Glomerular visceral epithelial cell (primary cell): ENCODE results near the gene TMIE.
"Not testable (repeated sequence)": the region's sequence is repeated elsewhere in the genome, so short reads cannot be mapped to it uniquely, and the experiment has no call there.

Experiments
- DNase-seq: peaks from one replicate; pipeline ENCODE4 v3.0.0-alpha.2; 2016; ENCODE audit errors: extremely low spot score

TMIE gene

GRCh38 chr3:46685446-46685845 is 15.7 kb upstream of the TMIE start:
- no peak for DNase-seq

DNA sequence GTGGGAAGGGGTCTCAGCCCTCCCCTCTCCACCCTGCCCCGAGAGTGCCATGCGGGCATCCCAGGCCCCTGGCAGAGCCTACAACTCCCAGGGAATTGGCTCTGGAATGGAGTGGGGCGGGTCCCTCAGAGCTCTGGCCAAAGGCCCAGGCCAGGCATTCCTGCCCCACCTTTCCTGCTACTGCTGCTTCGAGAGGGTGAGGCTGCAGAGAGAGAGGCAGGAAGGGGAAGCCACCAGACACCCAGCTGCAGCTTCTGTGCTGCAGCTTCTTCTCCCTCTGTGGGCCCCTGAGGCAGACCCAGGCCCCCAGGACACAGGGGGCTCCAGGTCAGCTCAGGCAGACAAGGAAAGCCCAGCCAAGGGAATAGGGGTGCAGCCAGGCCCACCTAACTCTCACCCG is 10.4 kb upstream of the TMIE start:
- no peak for DNase-seq

GRCh38 chr3:46692566-46692990 is 8.6 kb upstream of the TMIE start:
- DNase-seq, result peak; percentile 66

- DNase-seq, result peak; percentile 44
These were observed 7.9 kb upstream of the TMIE start, which contains the start of gene ALS2CL for GRCh38 chr3:46693038-46693891. Gene ALS2CL (minus strand): TSS chr3:46693679. CDS start chr3:46689440, 4,239 bp downstream.

DNA sequence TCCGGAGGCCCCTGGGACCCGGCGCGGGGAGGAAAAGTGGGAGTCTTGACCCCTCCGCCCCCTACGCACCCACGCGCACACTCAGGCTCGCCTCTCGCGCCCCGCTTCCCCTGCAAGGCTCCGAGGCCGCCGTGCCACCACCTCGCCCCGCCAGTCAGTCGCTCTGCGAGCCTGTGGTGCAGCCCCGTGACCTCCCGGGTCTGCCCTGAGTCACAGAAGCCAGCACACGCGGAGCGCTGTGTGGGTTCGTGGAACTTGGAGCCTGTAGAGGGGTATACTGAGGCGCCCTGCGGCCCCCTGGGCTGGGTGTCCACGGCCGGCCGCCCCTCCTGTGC is 7.3 kb upstream of the TMIE start:
- peak; percentile 23 for DNase-seq

GRCh38 chr3:46694520-46694919 is 6.7 kb upstream of the TMIE start:
- no peak for DNase-seq

GRCh38 chr3:46695177-46695961 is 5.8 kb upstream of the TMIE start:
- peak; percentile 19 for DNase-seq

DNA sequence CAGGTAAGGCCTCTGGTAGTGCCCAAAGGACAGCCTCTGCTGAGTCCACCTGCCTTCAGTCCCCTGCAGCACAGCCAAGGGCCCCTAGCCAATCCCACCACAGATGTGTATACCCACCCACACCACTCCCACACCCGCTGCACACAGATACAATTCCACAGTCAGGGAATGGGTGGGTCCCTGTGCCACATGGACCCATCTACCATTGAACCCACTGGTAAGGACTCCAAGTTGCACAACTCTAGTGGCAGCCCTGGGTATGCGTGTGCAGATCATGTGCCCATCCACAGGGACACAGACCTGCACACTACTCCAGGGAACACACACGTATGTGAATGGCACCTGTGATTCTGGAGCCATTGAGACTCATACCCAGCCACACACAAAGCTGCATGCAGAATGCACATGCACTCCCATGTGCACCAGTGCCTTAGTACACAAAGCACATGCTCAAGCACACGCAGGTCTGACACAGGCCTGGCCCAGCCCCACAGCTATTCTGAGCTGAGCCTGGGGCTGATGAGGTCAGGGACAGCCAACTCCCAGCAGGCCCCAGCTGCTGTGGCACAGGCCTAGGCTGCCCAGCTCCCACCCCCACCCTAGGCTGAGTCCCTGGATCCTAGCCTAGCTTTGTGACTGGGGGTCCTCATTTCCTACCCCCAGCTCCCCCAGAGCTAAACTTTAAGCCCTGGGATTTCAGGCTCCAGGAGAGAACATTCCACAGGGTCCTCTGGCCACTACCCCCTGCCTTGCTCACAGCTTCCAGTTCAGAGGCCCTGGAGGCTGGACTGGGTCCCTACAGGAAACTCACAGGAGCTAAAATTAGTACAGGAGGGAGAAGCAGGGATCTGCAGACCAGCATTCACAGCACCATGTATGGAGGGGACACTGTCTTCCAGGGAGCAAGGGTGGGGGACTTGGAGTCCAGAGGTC is 5.0 kb upstream of the TMIE start:
- DNase-seq, result peak; percentile 20

- DNase-seq, result no peak
These were observed 1.3 kb upstream of the TMIE start for GRCh38 chr3:46699676-46700523.

DNA sequence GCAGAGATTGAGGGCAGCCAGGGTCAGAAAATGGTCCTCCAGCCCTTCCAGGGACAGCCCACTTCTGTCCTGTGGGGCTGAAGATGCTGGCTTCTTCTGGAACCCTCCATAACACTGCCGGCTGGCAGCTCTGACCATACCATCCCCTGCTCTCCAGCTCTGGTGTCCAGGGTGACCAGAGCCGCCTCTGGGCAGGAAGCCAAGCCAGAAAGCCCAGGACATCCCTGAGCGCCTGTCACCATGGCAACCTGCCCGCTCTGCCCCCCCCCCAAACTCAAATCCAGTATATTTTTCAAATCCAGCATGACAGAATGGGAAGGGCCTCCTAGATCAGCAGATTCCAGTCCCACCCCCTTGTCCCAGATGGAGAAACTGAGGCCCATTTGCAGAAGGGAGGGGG is 420 bp upstream of the TMIE start:
- DNase-seq, result peak; percentile 66

GRCh38 chr3:46702246-46703012 is 1.2 kb downstream of the TMIE start:
- no peak for DNase-seq

DNA sequence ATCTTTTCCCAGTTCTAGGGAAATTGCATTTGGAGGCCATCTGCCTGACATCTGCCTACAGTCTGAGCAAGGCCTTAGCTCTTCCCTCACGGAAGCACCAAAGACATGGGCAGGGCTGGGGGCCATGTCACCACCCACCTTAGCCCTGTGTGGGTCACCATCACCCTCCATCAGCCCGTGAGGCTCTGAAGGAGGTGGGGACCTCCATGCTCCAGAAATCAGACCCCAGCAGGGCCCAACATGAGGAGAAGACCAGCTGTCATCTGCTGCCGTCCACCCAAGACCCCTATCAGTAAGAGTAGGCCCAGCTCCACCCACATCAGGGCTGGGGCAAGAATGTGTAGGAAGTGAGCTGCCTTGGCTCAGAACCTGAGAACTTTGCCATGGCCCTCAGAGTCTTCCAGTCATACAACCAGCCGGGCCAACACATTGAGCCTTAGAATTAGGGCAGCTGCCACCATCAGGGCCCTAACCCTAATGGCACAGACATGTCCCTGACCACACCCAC is 1.9 kb downstream of the TMIE start:
- no peak for DNase-seq

GRCh38 chr3:46704346-46704745 is 3.2 kb downstream of the TMIE start:
- not testable (repeated sequence) for DNase-seq

DNA sequence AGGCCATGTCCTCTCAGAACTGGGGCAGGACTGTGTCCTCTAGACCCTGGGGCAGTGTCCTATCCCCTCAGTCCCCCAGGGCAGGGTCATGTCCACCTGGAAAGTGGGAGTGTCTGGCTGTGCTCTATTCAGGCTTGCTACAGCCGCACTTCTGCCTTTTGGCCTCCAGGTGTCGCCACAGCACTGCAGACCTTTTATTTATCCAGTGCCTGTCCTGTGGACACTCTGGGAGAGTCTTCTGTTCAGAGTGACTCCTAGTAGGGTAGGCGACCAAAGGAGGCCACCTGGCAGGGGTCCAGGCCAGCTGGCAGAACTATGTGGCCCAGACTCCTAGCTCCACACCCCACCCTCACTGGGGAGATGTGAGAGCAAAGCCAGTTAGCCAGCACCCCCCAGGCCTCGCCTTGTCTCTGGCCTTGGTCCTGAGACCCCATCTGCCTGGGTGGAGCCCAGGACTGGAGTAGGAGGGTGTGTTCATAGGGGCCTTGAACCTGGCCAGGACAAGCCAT is 3.9 kb downstream of the TMIE start:
- peak; percentile 68 for DNase-seq

DNA sequence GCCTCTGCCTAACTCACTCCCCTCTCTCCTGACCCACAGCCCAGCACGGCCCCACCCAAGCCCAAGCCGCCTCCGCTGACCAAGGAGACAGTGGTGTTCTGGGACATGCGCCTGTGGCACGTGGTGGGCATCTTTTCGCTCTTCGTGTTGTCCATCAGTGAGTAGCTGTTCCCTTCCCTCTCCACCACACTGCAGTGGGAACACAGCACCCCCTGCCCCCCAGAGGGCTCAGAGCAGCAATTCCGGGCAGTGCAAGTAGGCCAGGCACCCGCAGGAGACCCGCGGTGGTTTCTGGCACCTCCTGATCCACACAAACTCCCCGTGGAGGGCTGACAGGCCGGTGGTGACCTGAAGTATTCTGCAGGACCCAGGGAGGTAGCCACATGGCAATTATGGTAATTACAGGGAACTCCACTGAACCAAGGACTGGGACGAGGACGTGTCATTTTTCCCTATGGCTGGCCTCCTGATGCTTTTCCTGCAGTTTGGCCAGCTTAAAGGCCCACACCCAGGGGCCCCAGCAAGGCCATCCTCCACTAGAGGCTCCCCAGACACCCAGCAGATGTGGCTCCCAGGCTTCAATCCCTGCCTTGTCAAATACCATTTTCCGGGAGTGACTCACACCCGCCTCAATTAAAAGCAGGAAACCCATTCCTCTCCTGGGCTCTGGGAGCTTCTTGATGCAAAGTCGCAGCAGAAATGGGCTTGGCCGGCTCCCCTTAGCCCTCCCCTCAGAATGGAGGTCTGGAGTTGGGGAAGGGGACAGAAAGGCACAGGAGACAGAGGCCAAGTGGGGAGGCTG is 4.8 kb downstream of the TMIE start:
- DNase-seq, result peak; percentile 28

DNA sequence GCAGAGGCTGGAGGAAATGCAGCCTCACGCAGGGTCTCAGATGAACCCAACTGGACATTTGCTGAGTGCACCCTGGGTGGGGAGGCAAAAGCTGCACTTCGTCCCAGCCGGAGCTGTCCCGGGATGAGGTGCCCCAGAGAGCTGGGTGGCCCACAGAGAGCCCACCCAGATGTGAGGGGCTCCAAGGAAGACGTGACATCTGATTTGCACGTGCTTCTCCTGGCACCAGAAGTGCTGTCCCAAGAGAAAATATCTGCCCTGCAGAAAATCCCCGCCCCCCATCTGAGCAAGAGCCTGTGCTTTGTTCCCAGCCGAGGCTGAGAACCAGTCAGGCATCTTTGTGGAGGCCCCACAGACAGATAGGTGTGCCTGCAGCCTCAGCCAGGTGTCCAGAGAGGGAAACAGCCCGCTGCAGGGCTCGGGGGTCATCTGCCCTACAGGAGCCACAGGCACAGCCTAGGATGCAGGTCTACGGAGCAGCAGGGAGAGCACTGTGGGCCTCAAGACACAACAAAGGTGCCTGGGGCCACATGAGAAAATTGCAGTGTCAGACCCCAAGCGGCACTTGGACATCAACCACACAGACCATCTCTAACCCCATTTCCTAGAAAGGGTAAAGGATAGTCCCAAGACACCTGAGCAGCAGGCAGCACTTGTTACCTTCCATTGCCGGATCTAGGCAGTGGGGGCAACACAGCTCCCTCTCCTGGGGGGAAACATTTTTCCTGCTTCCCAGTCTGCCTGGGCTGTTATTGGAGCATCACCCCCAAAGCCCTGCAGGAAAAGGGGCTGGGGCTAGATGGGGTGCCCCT is 5.8 kb downstream of the TMIE start:
- no peak for DNase-seq

- DNase-seq, result no peak
These were observed 6.4 kb downstream of the TMIE start for GRCh38 chr3:46707601-46708011.
